ENCODE results near the gene SETD2.
"Not testable (repeated sequence)": the region's sequence is repeated elsewhere in the genome, so short reads cannot be mapped to it uniquely, and the experiment has no call there.

Gene SETD2

GRCh38 chr3:47151836-47152235, 12.1 kb downstream of the SETD2 start:
- no peak for DNase-seq

GRCh38 chr3:47149339-47149933, 14.5 kb downstream of the SETD2 start:
- no peak for DNase-seq

GRCh38 chr3:47145272-47145671, 18.6 kb downstream of the SETD2 start:
- DNase-seq = no peak

- DNase-seq = no peak
Observed at GRCh38 chr3:47143068-47143467, 20.8 kb downstream of the SETD2 start.

- DNase-seq = not testable (repeated sequence)
Observed at GRCh38 chr3:47142536-47142935, 21.4 kb downstream of the SETD2 start.

- DNase-seq = not testable (repeated sequence)
Observed at GRCh38 chr3:47140973-47141461, 22.9 kb downstream of the SETD2 start.

GRCh38 chr3:47140553-47140952, 23.4 kb downstream of the SETD2 start:
- not testable (repeated sequence) for DNase-seq

- no peak for DNase-seq
Observed at GRCh38 chr3:47134311-47134710, 29.6 kb downstream of the SETD2 start.

- no peak for DNase-seq
Observed at GRCh38 chr3:47133641-47134040, 30.3 kb downstream of the SETD2 start.

GRCh38 chr3:47130557-47130956, 33.4 kb downstream of the SETD2 start:
- no peak for DNase-seq

- DNase-seq = no peak
Observed at GRCh38 chr3:47128137-47128536, 35.8 kb downstream of the SETD2 start.

GRCh38 chr3:47123857-47124256, 40.1 kb downstream of the SETD2 start:
- DNase-seq = no peak

- no peak for DNase-seq
Observed at GRCh38 chr3:47121409-47121808, 42.5 kb downstream of the SETD2 start.

- DNase-seq = no peak
Observed at GRCh38 chr3:47120138-47120537, 43.8 kb downstream of the SETD2 start.

- DNase-seq = not testable (repeated sequence)
Observed at GRCh38 chr3:47119387-47119786, 44.5 kb downstream of the SETD2 start.

GRCh38 chr3:47117807-47118364, 46.0 kb downstream of the SETD2 start:
- no peak for DNase-seq

- not testable (repeated sequence) for DNase-seq
Observed at GRCh38 chr3:47115524-47115923, 48.4 kb downstream of the SETD2 start.

GRCh38 chr3:47113669-47114365, 50.1 kb downstream of the SETD2 start:
- no peak for DNase-seq

- DNase-seq = no peak
Observed at GRCh38 chr3:47112997-47113396, 50.9 kb downstream of the SETD2 start.

- DNase-seq = no peak
Observed at GRCh38 chr3:47109393-47109792, 54.5 kb downstream of the SETD2 start.

- DNase-seq = no peak
Observed at GRCh38 chr3:47108546-47108945, 55.4 kb downstream of the SETD2 start.

- no peak for DNase-seq
Observed at GRCh38 chr3:47104259-47104658, 59.7 kb downstream of the SETD2 start.

- DNase-seq = no peak
Observed at GRCh38 chr3:47103619-47104018, 60.3 kb downstream of the SETD2 start.

GRCh38 chr3:47102081-47102600, 61.8 kb downstream of the SETD2 start:
- no peak for DNase-seq

Data from NCI-H187 (cell line).